Inferior parietal cortex (tissue), 1 donor: ENCODE measurements around the gene SPATA31D1.
A peak's percentile ranks its signal among the peaks of the same experiment; 100 is the strongest.

Experiments
- DNase-seq: peaks from one replicate; pipeline ENCODE4 v3.0.0-alpha.2; 2016; ENCODE audit errors: extremely low spot score

Gene SPATA31D1

GRCh38 chr9:82021198-82021597 lies 32.6 kb downstream of the SPATA31D1 start:
- no peak for DNase-seq

GRCh38 chr9:82022121-82022520 lies 33.5 kb downstream of the SPATA31D1 start:
- no peak for DNase-seq

DNA sequence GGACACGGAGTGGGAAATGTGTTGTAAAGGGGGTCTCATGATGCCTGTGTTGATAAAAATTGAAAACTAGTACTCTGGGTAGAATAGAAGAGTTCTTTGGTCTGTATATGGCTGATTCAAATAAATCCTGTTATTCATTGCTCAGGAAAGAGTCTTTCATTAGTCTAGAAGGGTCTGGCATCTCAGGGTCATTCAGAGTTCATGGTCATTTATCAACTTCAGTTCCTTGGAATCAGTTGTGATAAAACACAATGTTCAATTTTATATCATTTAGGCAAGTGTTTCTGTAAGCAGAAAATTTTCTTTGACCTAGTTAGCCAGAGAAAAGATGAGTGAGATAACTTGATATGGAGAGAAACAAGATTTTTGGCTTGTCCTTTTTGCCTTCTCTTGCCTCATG lies 36.3 kb downstream of the SPATA31D1 start:
- DNase-seq = no peak

DNA sequence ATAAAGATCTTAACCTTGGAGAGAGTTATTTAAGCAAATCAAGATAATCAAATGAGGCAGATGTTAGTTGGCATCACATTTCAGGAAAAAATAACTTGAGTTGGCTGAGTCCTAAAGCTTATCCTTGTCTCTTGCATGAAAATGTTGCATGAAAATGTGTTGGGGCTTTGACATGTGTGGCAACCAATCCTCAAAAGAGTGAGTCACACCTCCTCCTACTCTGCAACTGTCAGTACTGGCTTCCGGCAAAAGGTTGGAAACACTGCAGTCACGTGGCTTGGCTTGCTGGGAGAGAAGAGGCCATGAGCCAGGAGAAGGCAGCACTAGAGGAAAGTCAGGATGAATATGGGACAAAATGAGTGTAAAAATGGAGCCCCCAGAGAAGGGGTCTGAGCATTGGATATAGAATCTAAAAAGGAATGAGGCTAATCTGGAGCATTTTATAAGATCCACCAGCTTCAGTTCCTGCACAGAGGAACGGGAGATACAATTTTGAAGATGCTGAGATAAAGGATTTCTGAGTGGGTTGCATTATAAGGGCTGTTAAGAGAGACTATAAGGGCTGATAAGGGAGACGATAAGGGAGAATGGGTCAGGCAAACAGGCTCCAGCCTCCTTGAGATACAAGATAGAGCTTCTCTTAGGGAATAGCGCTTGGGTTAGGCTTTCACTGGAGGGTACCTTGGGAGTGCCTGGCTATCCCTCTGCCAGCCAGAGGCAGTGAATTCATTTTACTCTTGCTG lies 43.1 kb downstream of the SPATA31D1 start:
- DNase-seq = peak; percentile 79

GRCh38 chr9:82034956-82035731 lies 46.6 kb downstream of the SPATA31D1 start:
- no peak for DNase-seq

DNA sequence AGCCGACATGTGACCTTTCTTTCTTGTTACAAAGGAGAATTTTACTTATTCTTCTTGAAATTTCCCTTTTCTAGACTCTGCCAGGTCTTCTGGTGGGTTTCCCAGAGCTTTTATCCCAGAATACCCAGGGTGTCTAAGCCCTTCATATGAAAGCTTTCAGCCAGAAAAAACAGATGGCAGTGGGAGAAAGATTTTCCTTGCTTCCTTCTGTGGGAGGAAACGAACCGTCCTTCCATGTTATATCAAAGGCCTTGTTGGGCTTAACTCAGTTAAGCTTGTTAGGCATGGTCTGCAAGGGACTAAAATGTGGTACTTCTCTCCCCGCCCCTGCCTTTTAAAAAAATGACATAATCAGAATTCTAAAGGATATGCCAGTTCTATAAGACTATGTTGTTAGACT lies 47.5 kb downstream of the SPATA31D1 start:
- peak; percentile 39 for DNase-seq

GRCh38 chr9:82037126-82037525 lies 48.6 kb downstream of the SPATA31D1 start:
- DNase-seq = no peak

DNA sequence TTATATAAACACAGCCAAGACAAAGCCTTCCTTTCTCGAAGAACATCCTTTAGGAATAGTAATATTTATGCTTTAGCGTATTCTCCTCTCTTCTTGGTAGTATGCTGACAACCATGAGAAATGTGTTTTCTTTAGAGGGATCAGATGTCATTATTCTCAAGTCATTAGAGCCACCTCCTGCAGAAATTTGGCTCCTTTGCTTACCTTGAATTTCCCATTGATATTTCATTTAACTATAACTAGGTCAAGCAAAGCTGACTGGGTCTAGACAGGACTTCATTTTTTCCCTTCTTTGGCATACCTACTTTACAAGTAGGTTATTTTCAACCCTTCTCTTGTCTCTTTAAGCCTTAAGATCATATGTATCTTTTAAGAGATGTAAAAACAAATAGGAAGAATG lies 50.3 kb downstream of the SPATA31D1 start:
- DNase-seq = no peak
